AG04450 (cell line): ENCODE measurements around the gene PDLIM5. TPM values are rescaled to one million over a fixed set of nuclear protein-coding genes. Genes with fewer than 3 reads are reported as not detected.

ENCODE experiments used
- CTCF ChIA-PET: fragments of 300-600, 350-600 bp; formaldehyde crosslinking; extraction: SDS; loops from one replicate; lab custom pipeline; 2022; ENCODE audit warnings: antibody characterized with exemption, inconsistent platforms; lab: Charles Lee
- POLR2A ChIA-PET: fragments of 350-600 bp; formaldehyde crosslinking; extraction: SDS; loops from one replicate; lab custom pipeline; 2021; ENCODE audit warnings: antibody characterized with exemption, inconsistent platforms; lab: Yijun Ruan, JAX
- DNase-seq: peaks from one replicate; pipeline ENCODE4 v3.0.0-alpha.2; 2011; ENCODE audit warnings: low read depth, low spot score
- H3K27ac ChIP-seq: one replicate; pipeline ENCODE4 v1.5.1; 2012; ENCODE audit warnings: low read depth, low read length, control low read depth
- H3K27me3 ChIP-seq: one replicate; pipeline ENCODE4 v1.6.0; 2012; ENCODE audit warnings: low read length; ENCODE audit not compliant: control insufficient read depth, insufficient read depth
- H3K4me3 ChIP-seq: 2 replicates; pipeline ENCODE4 v1.5.1; 2011; ENCODE audit warnings: mild to moderate bottlenecking, low read depth, low read length, control low read depth
- H3K9me3 ChIP-seq: 2 replicates; pipeline ENCODE4 v1.5.1; 2012; ENCODE audit warnings: low read length; ENCODE audit not compliant: control insufficient read depth, insufficient read depth
- CTCF ChIP-seq: IDR thresholded peaks from 2 replicates; pipeline ENCODE4 v1.5.1; 2011; ENCODE audit warnings: low read depth, low read length, control low read depth, inconsistent platforms
- polyA plus RNA-seq: library from polyadenylated mRNA; depleted of rRNA; stranded (reverse); fragments of >200 nt; gene quantifications from 2 replicates; pipeline ENCODE4 v1.2.3, GENCODE V29; 2011

Gene PDLIM5
- polyA plus RNA-seq, 1 experiment = 81.5 TPM

GRCh38 chr4:94577136-94577535, 125.4 kb downstream of the PDLIM5 start:
- no peak for TF ChIP-seq CTCF
- H3K27me3 ChIP-seq = no peaks in the 10 kb centered on the region
- H3K9me3 ChIP-seq = no peaks in the 10 kb centered on the region
- ChIA-PET POLR2A (interaction anchor here (1.1 kb wide), 1 partner anchor 12 kb away, joined by 3 read pairs; no protein-coding TSS in a partner anchor), CTCF (interaction anchor here (3.3 kb wide), 1 partner anchor 170 kb away, joined by 15 read pairs; no protein-coding TSS in a partner anchor)
- H3K4me3 ChIP-seq = no peak overlapping the region
- H3K27ac ChIP-seq = no peak overlapping the region
- DNase-seq = no peak

GRCh38 chr4:94578195-94578594, 126.5 kb downstream of the PDLIM5 start:
- Histone ChIP-seq H3K9me3 (no peaks in the 10 kb centered on the region), H3K27me3 (no peaks in the 10 kb centered on the region), H3K4me3 (no peak overlapping the region), H3K27ac (no peak overlapping the region)
- TF ChIP-seq CTCF = no peak
- CTCF ChIA-PET = interaction anchor here (3.3 kb wide), 1 partner anchor 171 kb away, joined by 15 read pairs; no protein-coding TSS in a partner anchor
- no peak for DNase-seq
- POLR2A ChIA-PET = interaction anchor here (1.1 kb wide), 1 partner anchor 13 kb away, joined by 3 read pairs; no protein-coding TSS in a partner anchor

- CTCF ChIA-PET = no interaction called here
- TF ChIP-seq CTCF = no peak
- POLR2A ChIA-PET = no interaction called here
- no peak for DNase-seq
- H3K27me3 ChIP-seq = no peaks in the 10 kb centered on the region
- no peak overlapping the region for H3K27ac ChIP-seq
- no peak overlapping the region for H3K4me3 ChIP-seq
- H3K9me3 ChIP-seq = no peaks in the 10 kb centered on the region
Observed at GRCh38 chr4:94581766-94582165, 130.0 kb downstream of the PDLIM5 start.

- Histone ChIP-seq H3K9me3 (no peaks in the 10 kb centered on the region), H3K27ac (no peak overlapping the region), H3K4me3 (no peak overlapping the region), H3K27me3 (no peaks in the 10 kb centered on the region)
- ChIA-PET CTCF (interaction anchor here (1.0 kb wide), 1 partner anchor 176 kb away, joined by 4 read pairs; no protein-coding TSS in a partner anchor), POLR2A (no interaction called here)
- no peak for TF ChIP-seq CTCF
- no peak for DNase-seq
Observed at GRCh38 chr4:94582517-94582916, 130.8 kb downstream of the PDLIM5 start.

GRCh38 chr4:94583914-94584641, 132.3 kb downstream of the PDLIM5 start:
- POLR2A ChIA-PET = no interaction called here
- Histone ChIP-seq H3K9me3 (no peaks in the 10 kb centered on the region), H3K27ac (no peak overlapping the region), H3K27me3 (no peaks in the 10 kb centered on the region), H3K4me3 (no peak overlapping the region)
- no peak for TF ChIP-seq CTCF
- no peak for DNase-seq
- CTCF ChIA-PET = interaction anchor here (1.0 to 1.5 kb wide), 2 partner anchors 38 to 177 kb away, joined by 3 to 4 read pairs; no protein-coding TSS in a partner anchor
